H1 (cell line): ENCODE results near the gene FAM174B. TPM values are rescaled to one million over a fixed set of nuclear protein-coding genes. Genes with fewer than 3 reads are reported as not detected.

ENCODE experiments used
- CTCF ChIA-PET: fragments of 300-600 bp; sonication (Branson Sonifier 250); formaldehyde crosslinking; loops from one replicate; lab custom pipeline; 2021; ENCODE audit not compliant: partially characterized antibody; lab: Charles Lee
- POLR2A ChIA-PET: fragments of 300-600 bp; sonication (Branson Sonifier 250); formaldehyde crosslinking; loops from one replicate; lab custom pipeline; 2021; ENCODE audit warnings: inconsistent platforms; ENCODE audit not compliant: partially characterized antibody; lab: Charles Lee
- DNase-seq, 2 experiments: peaks; one replicate each; pipeline versions ENCODE4 v3.0.0 to v3.0.0-alpha.2; 2010 to 2022; ENCODE audit warnings: low spot score in 2 of 2, low read depth in 1 of 2, mixed read lengths in 1 of 2
- FAIRE-seq: peaks from 2 replicates; lab custom pipeline; 2011; peaks lifted over from hg19 to GRCh38; lab: Jason Lieb, UNC
- H2AFZ ChIP-seq: 2 replicates; pipeline ENCODE4 v1.8.1; 2012; ENCODE audit warnings: low read length, inconsistent platforms
- H2AK5ac ChIP-seq: 2 replicates; pipeline ENCODE4 v1.6.1; 2013; ENCODE audit warnings: low read depth, low read length
- H2BK120ac ChIP-seq: replicated peaks from 2 replicates; pipeline ENCODE3; 2013; ENCODE audit warnings: low read depth, low read length, inconsistent platforms
- H2BK12ac ChIP-seq: 2 replicates; pipeline ENCODE4 v1.6.1; 2013; ENCODE audit warnings: low read depth, low read length
- H2BK15ac ChIP-seq: 2 replicates; pipeline ENCODE4 v1.6.1; 2013; ENCODE audit warnings: low read length
- H2BK20ac ChIP-seq: 2 replicates; pipeline ENCODE4 v1.6.1; 2013; ENCODE audit warnings: low read length
- H2BK5ac ChIP-seq: 2 replicates; pipeline ENCODE4 v1.6.1; 2013; ENCODE audit warnings: low read depth, low read length
- H3K14ac ChIP-seq: 2 replicates; pipeline ENCODE4 v1.6.1; 2013; ENCODE audit warnings: inconsistent platforms; ENCODE audit not compliant: insufficient read length
- H3K18ac ChIP-seq: 2 replicates; pipeline ENCODE4 v1.6.1; 2013; ENCODE audit warnings: low read length; ENCODE audit errors: extremely low read depth
- H3K23ac ChIP-seq: 2 replicates; pipeline ENCODE4 v1.6.1; 2013; ENCODE audit warnings: inconsistent platforms; ENCODE audit not compliant: insufficient read length
- H3K23me2 ChIP-seq: 2 replicates; pipeline ENCODE4 v1.6.1; 2013; ENCODE audit warnings: low read depth, low read length
- H3K27ac ChIP-seq: 2 replicates; pipeline ENCODE4 v1.6.1; 2011; ENCODE audit warnings: low read depth, low read length, inconsistent platforms
- H3K27me3 ChIP-seq, 4 experiments: replicated peaks in 1 of 4; 1 replicate in 1 of 4; 2 replicates in 3 of 4; pipeline versions ENCODE4 v1.6.1 to v1.8.1; 2011 to 2013; ENCODE audit warnings: low read length in 3 of 4, mild to moderate bottlenecking in 3 of 4, inconsistent platforms in 2 of 4, mixed read lengths in 2 of 4, moderate library complexity in 1 of 4; ENCODE audit not compliant: control insufficient read depth in 3 of 4, insufficient read depth in 3 of 4; ENCODE audit errors: extremely low read depth in 1 of 4
- H3K36me3 ChIP-seq, 4 experiments: 2 replicates each; pipeline versions ENCODE4 v1.6.1 to v1.8.1; 2011 to 2013; ENCODE audit warnings: mild to moderate bottlenecking in 4 of 4, low read length in 3 of 4, moderate library complexity in 2 of 4, control low read depth in 1 of 4, inconsistent platforms in 1 of 4; ENCODE audit not compliant: insufficient read depth in 4 of 4, control insufficient read depth in 2 of 4
- H3K4ac ChIP-seq: replicated peaks from 2 replicates; pipeline ENCODE3; 2013; ENCODE audit warnings: low read length, low read depth, mixed read lengths, inconsistent platforms; ENCODE audit not compliant: insufficient read length
- H3K4me1 ChIP-seq, 4 experiments: replicated peaks in 1 of 4; 1 replicate in 1 of 4; 2 replicates in 3 of 4; pipeline versions ENCODE4 v1.6.1 to v1.8.1; 2011 to 2013; ENCODE audit warnings: low read length in 3 of 4, inconsistent platforms in 2 of 4, mixed read lengths in 1 of 4; ENCODE audit not compliant: insufficient read depth in 4 of 4, control insufficient read depth in 3 of 4
- H3K4me2 ChIP-seq, 2 experiments: 2 replicates each; pipeline versions ENCODE4 v1.6.1 to v1.8.1; 2011 to 2013; ENCODE audit warnings: low read depth in 2 of 2, low read length in 2 of 2, control low read depth in 1 of 2, inconsistent platforms in 1 of 2, mild to moderate bottlenecking in 1 of 2; ENCODE audit not compliant: insufficient read depth in 1 of 2
- H3K4me3 ChIP-seq, 4 experiments: fragments of 200-600, 300-600 bp in 1 of 4; sonication (generic), shearing (Covaris generic), sonication (Bioruptor Twin) in 1 of 4; 2 replicates each; pipeline versions ENCODE4 v1.5.1 to v1.8.1; 2011 to 2016; ENCODE audit warnings: low read length in 4 of 4, low read depth in 3 of 4, control low read depth in 2 of 4, inconsistent platforms in 2 of 4, mild to moderate bottlenecking in 2 of 4, mixed read lengths in 1 of 4, moderate library complexity in 1 of 4; ENCODE audit not compliant: insufficient read depth in 2 of 4; ENCODE audit errors: extremely low read depth in 1 of 4
- H3K56ac ChIP-seq: replicated peaks from 2 replicates; pipeline ENCODE3; 2013; ENCODE audit warnings: low read depth, mild to moderate bottlenecking, mixed read lengths, low read length, inconsistent platforms; ENCODE audit not compliant: insufficient read length
- H3K79me1 ChIP-seq: 2 replicates; pipeline ENCODE4 v1.6.1; 2013; ENCODE audit warnings: low read depth, low read length, control low read depth
- H3K79me2 ChIP-seq, 2 experiments: 2 replicates each; pipeline versions ENCODE4 v1.6.1 to v1.8.1; 2012 to 2013; ENCODE audit warnings: low read length in 2 of 2, mild to moderate bottlenecking in 2 of 2, inconsistent platforms in 1 of 2; ENCODE audit not compliant: insufficient read depth in 2 of 2, control insufficient read depth in 1 of 2
- H3K9ac ChIP-seq, 4 experiments: replicated peaks in 1 of 4; 1 replicate in 1 of 4; 2 replicates in 3 of 4; pipeline versions ENCODE4 v1.6.1 to v1.8.1; 2011 to 2013; ENCODE audit warnings: low read depth in 3 of 4, low read length in 3 of 4, control low read depth in 2 of 4, mild to moderate bottlenecking in 2 of 4, moderate library complexity in 2 of 4, inconsistent platforms in 1 of 4; ENCODE audit errors: extremely low read depth in 1 of 4
- H3K9me3 ChIP-seq, 2 experiments: 2 replicates each; pipeline versions ENCODE4 v1.6.1 to v1.8.1; 2012 to 2013; ENCODE audit warnings: mild to moderate bottlenecking in 2 of 2, moderate library complexity in 2 of 2, control low read depth in 1 of 2, inconsistent platforms in 1 of 2, low read depth in 1 of 2, low read length in 1 of 2, mixed read lengths in 1 of 2; ENCODE audit not compliant: insufficient read depth in 2 of 2
- H4K20me1 ChIP-seq, 2 experiments: replicated peaks in 1 of 2; 2 replicates each; pipeline versions ENCODE3 to v1.8.1; 2011 to 2013; ENCODE audit warnings: inconsistent platforms in 2 of 2, low read length in 2 of 2, mild to moderate bottlenecking in 1 of 2; ENCODE audit not compliant: insufficient read depth in 2 of 2, control insufficient read depth in 1 of 2
- H4K5ac ChIP-seq: 2 replicates; pipeline ENCODE4 v1.6.1; 2013; ENCODE audit warnings: low read length, low read depth, mixed read lengths, inconsistent platforms; ENCODE audit not compliant: insufficient read length
- H4K8ac ChIP-seq: 2 replicates; pipeline ENCODE4 v1.8.0; 2013; ENCODE audit warnings: mild to moderate bottlenecking, moderate library complexity, low read length, inconsistent platforms; ENCODE audit not compliant: insufficient read depth; ENCODE audit errors: extremely low read depth
- H4K91ac ChIP-seq: replicated peaks from 2 replicates; pipeline ENCODE3; 2013; ENCODE audit warnings: low read length, mixed read lengths, inconsistent platforms; ENCODE audit not compliant: insufficient read length
- CTCF ChIP-seq, 3 experiments: IDR thresholded peaks; 1 replicate in 2 of 3; 2 replicates in 1 of 3; pipeline versions ENCODE4 v1.5.1 to v1.6.1; 2011; ENCODE audit warnings: low read length in 3 of 3, mild to moderate bottlenecking in 3 of 3, inconsistent platforms in 2 of 3, low read depth in 1 of 3, moderate library complexity in 1 of 3; ENCODE audit not compliant: insufficient read depth in 1 of 3; ENCODE audit errors: control extremely low read depth in 1 of 3
- HDAC2 ChIP-seq, 2 experiments: fragments of 300-600 bp in 1 of 2; sonication (generic) in 1 of 2; IDR thresholded peaks; 2 replicates each; pipeline ENCODE4 v1.6.1; 2011 to 2012; ENCODE audit warnings: low read depth in 2 of 2, low read length in 2 of 2, mild to moderate bottlenecking in 2 of 2, moderate library complexity in 2 of 2, borderline replicate concordance in 1 of 2, inconsistent platforms in 1 of 2
- RAD21 ChIP-seq, 2 experiments: IDR thresholded peaks in 1 of 2; conservative IDR thresholded peaks in 1 of 2; 2 replicates each; pipeline ENCODE4 v1.6.1; 2011; ENCODE audit warnings: low read depth in 2 of 2, low read length in 2 of 2, improper control_type of control experiment in 1 of 2, inconsistent platforms in 1 of 2, mild to moderate bottlenecking in 1 of 2, moderate library complexity in 1 of 2
- TCF12 ChIP-seq: IDR thresholded peaks from 2 replicates; pipeline ENCODE4 v1.6.1; 2011; ENCODE audit warnings: low read depth, mild to moderate bottlenecking, low read length
- WGBS, 2 experiments: shearing (Covaris generic) in 1 of 2; methylation state at CpG; one replicate each; pipeline versions ENCODE4 v1.1.6 to v1.1.7; 2013 to 2015; ENCODE audit warnings: low lambda C conversion rate in 2 of 2, mixed read lengths in 2 of 2, inconsistent platforms in 1 of 2, low coverage in 1 of 2, missing lambda C conversion rate in 1 of 2; ENCODE audit not compliant: insufficient replicate concordance in 2 of 2, insufficient coverage in 1 of 2, insufficient read length in 1 of 2; ENCODE audit errors: extremely low coverage in 1 of 2, missing lambda C conversion rate in 1 of 2; 5-methylcytosine and 5-hydroxymethylcytosine counted together
- polyA plus RNA-seq, 7 experiments: library from polyadenylated mRNA; depleted of rRNA in 3 of 7; stranded (reverse) in 5 of 7; unstranded in 2 of 7; fragments of >200 nt in 5 of 7; fragments of 200-250 nt in 2 of 7; gene quantifications; 1 replicate in 5 of 7; 2 replicates in 1 of 7; 4 replicates in 1 of 7; pipeline versions ENCODE4 v1.2.1 to v1.2.3, GENCODE V29; 2011 to 2013; ENCODE audit warnings: missing spikeins in 2 of 7, mixed read lengths in 2 of 7
- total RNA-seq: library from RNA; stranded (reverse); fragmentation: NEBNext Ultra II Directional; extraction: Animal tissue kit (Norgen Biotek cat#: 25700); gene quantifications from 2 replicates; pipeline ENCODE4 v1.2.1, GENCODE V29; 2021

Gene FAM174B
- total and polyA plus RNA-seq, 2 of the 8 experiments (the other 6 are each of a cell fraction or from before 2014, with no cell fraction given) = 9.3 to 35.2 TPM

- Histone ChIP-seq H2AFZ (no peak overlapping the region), H3K56ac (no peak overlapping the region), H3K14ac (no peak overlapping the region), H3K4me1 (peaks cover 0 to 7% (median 2%) of the 10 kb centered on the region in 4 experiments; a peak in 2 of 7 replicates), H3K9ac (no peak overlapping the region), H4K91ac (no peak overlapping the region), H3K27me3 (no peaks in the 10 kb centered on the region), H4K20me1 (no peaks in the 10 kb centered on the region), H4K5ac (no peak overlapping the region), H3K18ac (no peak overlapping the region), H3K27ac (no peak overlapping the region), H3K9me3 (no peaks in the 10 kb centered on the region), H3K4ac (no peak overlapping the region), H2BK120ac (no peak overlapping the region), H2BK12ac (no peak overlapping the region), H2AK5ac (no peak overlapping the region), H3K79me2 (no peaks in the 10 kb centered on the region), H3K36me3 (no peaks in the 10 kb centered on the region), H3K79me1 (no peaks in the 10 kb centered on the region), H3K23ac (no peak overlapping the region), H2BK20ac (no peak overlapping the region)
- DNase-seq (no peak), FAIRE-seq (no peak)
- 81% methylated on average over 7 of the region's 7 CpGs; no CpG with 5 or more reads in 1 of the 2 experiments for WGBS, 2 experiments
- CTCF ChIA-PET = interaction anchor here (0.6 to 3.1 kb wide), 24 partner anchors 9 to 406 kb away, joined by 3 to 20 read pairs (median 3); partner anchors contain the start of gene FAM174B
- TF ChIP-seq TCF12 (no peak), CTCF (IDR thresholded peaks at IDR 0.05; ENCODE audit: control extremely low read depth in 1 of 3, insufficient read depth in 1 of 3, low read depth in 1 of 3, low read length in 3 of 3) (peak; percentile 10 to 36 (median 17); a peak in 3 of 4 replicates), HDAC2 (IDR thresholded peaks at IDR 0.05; ENCODE audit: borderline replicate concordance in 1 of 2, low read depth in 2 of 2, low read length in 2 of 2) (no peak), RAD21 (IDR thresholded peaks at IDR 0.05 in 1 of 2, conservative IDR thresholded peaks at IDR 0.05 in 1 of 2; ENCODE audit: low read depth in 2 of 2, low read length in 2 of 2) (peak; percentile 57 to 73)
- TF ChIP-seq, all 59 proteins: peak for 2
- H3K23me2 ChIP-seq = no peaks in the 10 kb centered on the region
- H3K4me3 ChIP-seq = no peak overlapping the region
- no peak overlapping the region for H4K8ac ChIP-seq
- peak overlapping the region; percentile 35; the same call in 1 of the 2 replicates for H2BK5ac ChIP-seq
- no peak overlapping the region for H2BK15ac ChIP-seq
- POLR2A ChIA-PET = interaction anchor here (0.6 kb wide), 1 partner anchor 865 kb away, joined by 3 read pairs; no protein-coding TSS in a partner anchor
- H3K4me2 ChIP-seq = no peak overlapping the region
Measured at GRCh38 chr15:92611995-92612745, 43.4 kb downstream of the FAM174B start.
